Glutamatergic neuron (in vitro differentiated cells): ENCODE results near the gene CYB5R4. TPM values are rescaled to one million over a fixed set of nuclear protein-coding genes. Genes with fewer than 3 reads are reported as not detected.
A peak's percentile ranks its signal among the peaks of the same experiment; 100 is the strongest.

ENCODE experiments used
- DNase-seq: peaks from one replicate; pipeline ENCODE4 v3.0.0; 2022
- H3K27ac Mint-ChIP-seq: one replicate; pipeline ENCODE4 v1.8.0; 2020; ENCODE audit warnings: mild to moderate bottlenecking, mixed read lengths, inconsistent platforms; ENCODE audit not compliant: unreplicated experiment
- H3K27me3 Mint-ChIP-seq: one replicate; pipeline ENCODE4 v1.8.0; 2020; ENCODE audit warnings: mild to moderate bottlenecking, moderate library complexity, mixed read lengths, inconsistent platforms; ENCODE audit not compliant: unreplicated experiment
- H3K36me3 Mint-ChIP-seq: one replicate; pipeline ENCODE4 v1.8.0; 2020; ENCODE audit warnings: mild to moderate bottlenecking, mixed read lengths, inconsistent platforms; ENCODE audit not compliant: unreplicated experiment
- H3K4me1 Mint-ChIP-seq: one replicate; pipeline ENCODE4 v1.8.0; 2020; ENCODE audit warnings: mild to moderate bottlenecking, low read depth, mixed read lengths, inconsistent platforms; ENCODE audit not compliant: unreplicated experiment
- H3K4me3 Mint-ChIP-seq: one replicate; pipeline ENCODE4 v1.8.0; 2020; ENCODE audit warnings: mild to moderate bottlenecking, mixed read lengths, inconsistent platforms; ENCODE audit not compliant: unreplicated experiment
- H3K9me3 Mint-ChIP-seq: one replicate; pipeline ENCODE4 v1.8.0; 2020; ENCODE audit warnings: mild to moderate bottlenecking, moderate library complexity, mixed read lengths, inconsistent platforms; ENCODE audit not compliant: unreplicated experiment
- total RNA-seq: library from RNA; stranded (reverse); fragmentation: NEBNext Ultra II Directional; extraction: Animal tissue kit (Norgen Biotek cat#: 25700); gene quantifications from one replicate; pipeline ENCODE4 v1.2.1, GENCODE V29; 2021; ENCODE audit not compliant: unreplicated experiment
- TF ChIP-seq, protein P1 (sequence below): fragments of 200-600 bp; sonication (generic); IDR thresholded peaks from one replicate; pipeline ENCODE4 v1.5.0; 2021; ENCODE audit not compliant: partially characterized antibody, unreplicated experiment

CYB5R4 gene
- total RNA-seq, 1 donor from 2014 or later = 23.1 TPM

- Mint-ChIP-seq H3K27ac (no peak overlapping the region), H3K4me1 (no peaks in the 10 kb centered on the region), H3K9me3 (no peaks in the 10 kb centered on the region), H3K36me3 (no peaks in the 10 kb centered on the region), H3K4me3 (no peak overlapping the region), H3K27me3 (no peaks in the 10 kb centered on the region)
- TF ChIP-seq, protein P1, sequence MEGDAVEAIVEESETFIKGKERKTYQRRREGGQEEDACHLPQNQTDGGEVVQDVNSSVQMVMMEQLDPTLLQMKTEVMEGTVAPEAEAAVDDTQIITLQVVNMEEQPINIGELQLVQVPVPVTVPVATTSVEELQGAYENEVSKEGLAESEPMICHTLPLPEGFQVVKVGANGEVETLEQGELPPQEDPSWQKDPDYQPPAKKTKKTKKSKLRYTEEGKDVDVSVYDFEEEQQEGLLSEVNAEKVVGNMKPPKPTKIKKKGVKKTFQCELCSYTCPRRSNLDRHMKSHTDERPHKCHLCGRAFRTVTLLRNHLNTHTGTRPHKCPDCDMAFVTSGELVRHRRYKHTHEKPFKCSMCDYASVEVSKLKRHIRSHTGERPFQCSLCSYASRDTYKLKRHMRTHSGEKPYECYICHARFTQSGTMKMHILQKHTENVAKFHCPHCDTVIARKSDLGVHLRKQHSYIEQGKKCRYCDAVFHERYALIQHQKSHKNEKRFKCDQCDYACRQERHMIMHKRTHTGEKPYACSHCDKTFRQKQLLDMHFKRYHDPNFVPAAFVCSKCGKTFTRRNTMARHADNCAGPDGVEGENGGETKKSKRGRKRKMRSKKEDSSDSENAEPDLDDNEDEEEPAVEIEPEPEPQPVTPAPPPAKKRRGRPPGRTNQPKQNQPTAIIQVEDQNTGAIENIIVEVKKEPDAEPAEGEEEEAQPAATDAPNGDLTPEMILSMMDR = no peak
- DNase-seq = no peak
Measured at GRCh38 chr6:83846291-83846690, 13.2 kb upstream of the CYB5R4 start.

DNA sequence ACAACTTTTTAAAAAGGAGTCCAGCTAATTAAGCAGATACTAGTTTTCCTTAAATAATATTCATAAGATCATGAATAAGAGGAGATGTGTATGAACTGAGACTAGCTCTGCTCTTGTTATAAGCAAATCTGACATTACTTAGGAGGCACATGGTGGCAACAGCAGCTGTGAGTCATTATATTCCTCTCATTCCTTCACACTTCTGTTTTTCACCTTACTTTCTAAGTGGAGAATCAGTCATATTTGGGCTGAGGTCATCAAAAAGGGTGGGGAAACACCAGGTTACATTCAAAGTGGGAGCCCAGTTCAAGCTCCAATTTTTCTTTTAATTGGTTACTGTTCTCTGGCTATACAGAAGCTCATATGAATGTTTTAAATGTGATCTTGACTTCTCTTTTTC, 12.3 kb upstream of the CYB5R4 start:
- Mint-ChIP-seq H3K27me3 (no peaks in the 10 kb centered on the region), H3K27ac (no peak overlapping the region), H3K4me3 (no peak overlapping the region), H3K4me1 (no peaks in the 10 kb centered on the region), H3K36me3 (no peaks in the 10 kb centered on the region), H3K9me3 (no peaks in the 10 kb centered on the region)
- TF ChIP-seq, protein P1 = no peak
- DNase-seq = no peak

DNA sequence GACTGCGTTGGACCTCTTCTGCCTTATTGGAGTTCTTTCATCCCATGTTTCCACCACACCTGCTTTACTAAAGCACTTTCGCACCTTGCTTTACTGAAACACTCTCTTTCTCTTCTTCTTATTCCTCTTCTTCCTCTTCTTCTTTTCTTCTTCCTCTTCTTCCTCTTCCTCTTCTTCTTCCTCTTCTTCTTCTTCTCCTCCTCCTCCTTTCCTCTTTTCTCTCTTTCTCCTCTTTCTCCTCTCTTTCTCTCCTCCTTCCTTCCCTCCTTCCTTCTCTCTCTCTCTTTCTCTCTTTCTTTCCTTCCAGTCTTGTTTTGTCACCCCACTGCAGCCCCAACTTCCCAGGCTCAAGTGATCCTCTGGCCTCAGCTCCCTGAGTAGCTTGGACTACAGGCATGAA, 10.4 kb upstream of the CYB5R4 start:
- H3K9me3 Mint-ChIP-seq = no peaks in the 10 kb centered on the region
- no peaks in the 10 kb centered on the region for H3K36me3 Mint-ChIP-seq
- no peaks in the 10 kb centered on the region for H3K27me3 Mint-ChIP-seq
- no peak overlapping the region for H3K27ac Mint-ChIP-seq
- peaks cover 2% of the 10 kb centered on the region for H3K4me1 Mint-ChIP-seq
- TF ChIP-seq, protein P1 = no peak
- DNase-seq = no peak
- no peak overlapping the region for H3K4me3 Mint-ChIP-seq

DNA sequence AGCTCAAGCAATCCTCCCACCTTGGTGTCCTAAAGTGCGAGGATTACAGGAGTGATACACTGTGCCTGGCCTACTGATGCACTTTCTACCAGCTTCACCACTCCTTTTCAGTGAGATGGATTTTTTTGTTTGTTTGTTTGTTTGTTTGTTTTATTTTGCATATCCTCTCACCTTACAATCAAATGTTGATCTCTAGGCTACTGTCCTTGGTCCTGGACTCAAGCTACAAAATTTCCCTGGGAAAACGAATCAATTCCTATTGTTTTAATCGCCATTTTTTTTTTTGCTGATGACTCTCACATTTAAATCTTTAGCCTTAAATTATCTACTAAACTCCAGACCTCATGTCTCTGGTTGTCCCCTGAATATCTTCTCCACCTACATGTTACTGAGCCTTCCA, 9.9 kb upstream of the CYB5R4 start:
- no peaks in the 10 kb centered on the region for H3K36me3 Mint-ChIP-seq
- H3K4me3 Mint-ChIP-seq = no peak overlapping the region
- no peaks in the 10 kb centered on the region for H3K27me3 Mint-ChIP-seq
- H3K9me3 Mint-ChIP-seq = no peaks in the 10 kb centered on the region
- H3K27ac Mint-ChIP-seq = no peak overlapping the region
- peaks cover 2% of the 10 kb centered on the region for H3K4me1 Mint-ChIP-seq
- DNase-seq = no peak
- TF ChIP-seq, protein P1 = no peak

- H3K36me3 Mint-ChIP-seq = no peaks in the 10 kb centered on the region
- H3K27me3 Mint-ChIP-seq = no peaks in the 10 kb centered on the region
- H3K4me3 Mint-ChIP-seq = peak overlapping the region; percentile 83
Measured at GRCh38 chr6:83852528-83853177, 6.8 kb upstream of the CYB5R4 start.

More at GRCh38 chr6:83852528-83853177, 6.8 kb upstream of the CYB5R4 start:
- H3K27ac Mint-ChIP-seq = no peak overlapping the region
- H3K9me3 Mint-ChIP-seq = no peaks in the 10 kb centered on the region
- DNase-seq = no peak
- TF ChIP-seq, protein P1 = no peak
- H3K4me1 Mint-ChIP-seq = peaks cover 2% of the 10 kb centered on the region
